IMR-90 (cell line): ENCODE results near the gene URM1. TPM values are rescaled to one million over a fixed set of nuclear protein-coding genes. Genes with fewer than 3 reads are reported as not detected.
A peak's percentile ranks its signal among the peaks of the same experiment; 100 is the strongest.

Experiments
- ATAC-seq: fragments of 200-7000 bp; cut with Tn5 transposase; 2 replicates; pipeline ENCODE4 v1.9.1; 2020; ENCODE audit warnings: low read depth, mild to moderate bottlenecking, moderate library complexity
- BruUV-seq: library from RNA; stranded (reverse); fragments of 400-500 nt; replicated peaks from 2 replicates; lab custom pipeline; 2021; lab: Mats Ljungman, UMichigan
- CTCF ChIA-PET: fragments of 300-600 bp; formaldehyde crosslinking; extraction: SDS; loops from one replicate; lab custom pipeline; 2021; ENCODE audit warnings: antibody characterized with exemption; lab: Yijun Ruan, JAX
- POLR2A ChIA-PET: fragments of 300-600 bp; sonication (Branson Sonifier 250); formaldehyde crosslinking; loops from one replicate; lab custom pipeline; 2022; ENCODE audit warnings: antibody characterized with exemption; ENCODE audit not compliant: unreplicated experiment; lab: Charles Lee
- DNase-seq: peaks from one replicate; pipeline ENCODE4 v3.0.0; 2013
- H2AFZ ChIP-seq: replicated peaks from 2 replicates; pipeline ENCODE3; 2013; ENCODE audit warnings: low read length, mild to moderate bottlenecking; ENCODE audit not compliant: poor library complexity
- H2AK5ac ChIP-seq: 2 replicates; pipeline ENCODE4 v1.6.1; 2013; ENCODE audit warnings: low read depth, low read length, inconsistent platforms
- H2AK9ac ChIP-seq: replicated peaks from 2 replicates; pipeline ENCODE3; 2013; ENCODE audit warnings: mild to moderate bottlenecking, low read depth, low read length, moderate library complexity; ENCODE audit not compliant: poor library complexity
- H2BK120ac ChIP-seq: 2 replicates; pipeline ENCODE4 v1.6.1; 2013; ENCODE audit warnings: low read depth, low read length, inconsistent platforms
- H2BK15ac ChIP-seq: 3 replicates; pipeline ENCODE4 v1.6.1; 2013; ENCODE audit warnings: low read depth, low read length, inconsistent platforms
- H2BK20ac ChIP-seq: 2 replicates; pipeline ENCODE4 v1.6.1; 2013; ENCODE audit warnings: low read depth, mild to moderate bottlenecking, inconsistent platforms, low read length, moderate library complexity
- H2BK5ac ChIP-seq: 2 replicates; pipeline ENCODE4 v1.6.1; 2013; ENCODE audit warnings: mild to moderate bottlenecking, low read depth, low read length, inconsistent platforms; ENCODE audit not compliant: poor library complexity, severe bottlenecking
- H3K14ac ChIP-seq: replicated peaks from 2 replicates; pipeline ENCODE4 v1.6.1; 2013; ENCODE audit warnings: low read depth, low read length, inconsistent platforms
- H3K18ac ChIP-seq: 2 replicates; pipeline ENCODE4 v1.6.1; 2013; ENCODE audit warnings: low read depth, low read length, control low read depth
- H3K23ac ChIP-seq: 2 replicates; pipeline ENCODE4 v1.6.1; 2013; ENCODE audit warnings: low read depth, low read length, inconsistent platforms
- H3K27ac ChIP-seq: 2 replicates; pipeline ENCODE4 v1.5.1; 2013; ENCODE audit warnings: mild to moderate bottlenecking, control low read depth, low read length; ENCODE audit not compliant: insufficient read depth
- H3K27me3 ChIP-seq: 2 replicates; pipeline ENCODE4 v1.6.1; 2013; ENCODE audit warnings: low read length; ENCODE audit not compliant: control insufficient read depth, insufficient read depth
- H3K36me3 ChIP-seq: 2 replicates; pipeline ENCODE4 v1.6.1; 2013; ENCODE audit warnings: low read length, mixed read lengths; ENCODE audit not compliant: control insufficient read depth, insufficient read depth
- H3K4ac ChIP-seq: 2 replicates; pipeline ENCODE4 v1.6.1; 2013; ENCODE audit warnings: low read depth, low read length, inconsistent platforms
- H3K4me1 ChIP-seq: 2 replicates; pipeline ENCODE4 v1.6.1; 2013; ENCODE audit warnings: low read length, mixed read lengths; ENCODE audit not compliant: control insufficient read depth, insufficient read depth
- H3K4me2 ChIP-seq: 2 replicates; pipeline ENCODE4 v1.6.1; 2013; ENCODE audit warnings: low read depth, mild to moderate bottlenecking, control low read depth, low read length, moderate library complexity
- H3K4me3 ChIP-seq: 2 replicates; pipeline ENCODE4 v1.5.1; 2013; ENCODE audit warnings: low read depth, mild to moderate bottlenecking, control low read depth, low read length, moderate library complexity; ENCODE audit not compliant: insufficient read depth
- H3K56ac ChIP-seq: 2 replicates; pipeline ENCODE4 v1.6.1; 2013; ENCODE audit warnings: low read length, inconsistent platforms; ENCODE audit not compliant: insufficient read depth; ENCODE audit errors: extremely low read depth
- H3K79me1 ChIP-seq, 2 experiments: 2 replicates each; pipeline ENCODE4 v1.6.1; 2013; ENCODE audit warnings: low read length in 2 of 2, inconsistent platforms in 1 of 2, low read depth in 1 of 2
- H3K9ac ChIP-seq: 2 replicates; pipeline ENCODE4 v1.6.1; 2013; ENCODE audit warnings: low read depth, low read length, control low read depth
- H3K9me1 ChIP-seq: 2 replicates; pipeline ENCODE4 v1.6.1; 2013; ENCODE audit warnings: low read length, inconsistent platforms; ENCODE audit not compliant: insufficient read depth
- H3K9me3 ChIP-seq: 2 replicates; pipeline ENCODE4 v1.6.1; 2013; ENCODE audit warnings: low read length; ENCODE audit not compliant: control insufficient read depth, insufficient read depth
- H4K20me1 ChIP-seq: 2 replicates; pipeline ENCODE4 v1.6.1; 2013; ENCODE audit warnings: low read length, inconsistent platforms; ENCODE audit not compliant: insufficient read depth
- H4K5ac ChIP-seq: 2 replicates; pipeline ENCODE4 v1.6.1; 2013; ENCODE audit warnings: mild to moderate bottlenecking, low read depth, low read length, control low read depth
- H4K8ac ChIP-seq, 2 experiments: 2 replicates each; pipeline ENCODE4 v1.6.1; 2013; ENCODE audit warnings: low read depth in 2 of 2, low read length in 2 of 2, control low read depth in 1 of 2, inconsistent platforms in 1 of 2
- H4K91ac ChIP-seq: 2 replicates; pipeline ENCODE4 v1.6.1; 2013; ENCODE audit warnings: low read depth, low read length, inconsistent platforms; ENCODE audit not compliant: insufficient read depth
- CEBPB ChIP-seq: IDR thresholded peaks from 2 replicates; pipeline ENCODE4 v1.6.1; 2012; ENCODE audit warnings: low read depth, low read length, improper control_type of control experiment
- POLR2A ChIP-seq: IDR thresholded peaks from 2 replicates; pipeline ENCODE4 v1.6.1; 2012; ENCODE audit warnings: mild to moderate bottlenecking, low read depth, low read length
- WGBS, 2 experiments: methylation state at CpG; one replicate each; pipeline versions ENCODE4 v1.1.5 to v1.1.7; 2013; ENCODE audit warnings: missing lambda C conversion rate in 2 of 2; ENCODE audit not compliant: insufficient read length in 1 of 2; ENCODE audit errors: extremely low coverage in 2 of 2; 5-methylcytosine and 5-hydroxymethylcytosine counted together
- dilution Hi-C: fragments of 300-500 bp; cut with HindIII; formaldehyde crosslinking; loops from one replicate; pipeline ENCODE4 v1.14.3; 2018; ENCODE audit warnings: low sequenced_read_pairs; ENCODE audit not compliant: unreplicated experiment
- in situ Hi-C: fragments of 300-500 bp; cut with MboI; formaldehyde crosslinking; loops from 3 replicates; pipeline ENCODE4 v1.14.3; 2019; ENCODE audit warnings: low sequenced_read_pairs, inconsistent platforms, mixed read lengths
- intact Hi-C: fragments of 100-400 bp; cut with micrococcal nuclease; formaldehyde crosslinking; loops from 2 replicates; pipeline ENCODE4 v1.10.0; 2022
- polyA plus RNA-seq, 3 experiments: library from polyadenylated mRNA; depleted of rRNA; stranded (reverse); fragments of >200 nt; gene quantifications; 2 replicates each; pipeline ENCODE4 v1.2.3, GENCODE V29; 2012; ENCODE audit warnings: low replicate concordance in 1 of 3
- total RNA-seq: library from RNA; depleted of rRNA; stranded (reverse); fragments of >200 nt; gene quantifications from 2 replicates; pipeline ENCODE4 v1.2.3, GENCODE V29; 2012

Gene URM1
- total and polyA plus RNA-seq, 2 of the 4 experiments (the other 2 are of a cell fraction): 33.2 to 66.9 TPM

DNA sequence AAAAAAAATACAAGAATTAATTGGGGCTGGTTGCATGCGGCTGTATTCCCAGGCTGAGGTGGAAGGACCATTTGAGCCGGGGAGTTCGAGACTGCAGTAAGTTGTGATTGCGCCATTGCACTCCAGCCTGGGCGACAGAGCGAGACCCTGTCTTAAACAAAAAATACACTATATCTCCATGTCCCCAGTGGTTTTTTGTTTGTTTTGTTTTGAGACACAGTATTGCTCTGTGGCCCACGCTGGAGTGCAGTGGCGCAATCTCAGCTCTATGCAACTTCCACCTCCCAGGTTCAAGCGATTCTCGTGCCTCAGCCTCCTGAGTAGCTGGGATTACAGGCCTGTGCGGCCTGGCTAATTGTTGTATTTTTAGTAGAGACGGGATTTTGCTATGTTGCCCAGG lies 47.4 kb upstream of the URM1 start:
- no CpG with 5 or more reads among the region's 12 CpGs for WGBS, 2 experiments
- no peak overlapping the region for H3K18ac ChIP-seq
- peaks cover 38 to 59% of the 10 kb centered on the region in 2 experiments for H3K79me1 ChIP-seq
- no peak overlapping the region for H4K91ac ChIP-seq
- H2AK9ac ChIP-seq: no peak overlapping the region
- peaks cover 24% of the 10 kb centered on the region for H3K36me3 ChIP-seq
- no peak overlapping the region for H2BK20ac ChIP-seq
- H3K4me2 ChIP-seq: peak overlapping the region; percentile 95
- no peak overlapping the region for H2BK15ac ChIP-seq
- no peak overlapping the region; a peak in 1 of 4 replicates for H4K8ac ChIP-seq
- CTCF ChIA-PET: interaction anchor here (0.6 kb wide), 1 partner anchor 62 kb away, joined by 4 read pairs; no protein-coding TSS in a partner anchor
- H3K56ac ChIP-seq: 0 out of 2 replicates have a peak overlapping the region, but pooled peaks have one; percentile 8
- H3K14ac ChIP-seq: no peak overlapping the region
- ATAC-seq: no peak
- peak overlapping the region; percentile 57; the same call in 1 of the 2 replicates for H3K4me3 ChIP-seq
- TF ChIP-seq CEBPB (peak; percentile 56), POLR2A (no peak)
- peak overlapping the region; percentile 74 for H3K23ac ChIP-seq
- H2AFZ ChIP-seq: no peak overlapping the region
- no peak overlapping the region for H4K5ac ChIP-seq
- H2AK5ac ChIP-seq: peak overlapping the region; percentile 51; the same call in 1 of the 2 replicates
- no TSS peak for BruUV-seq
- no peak for DNase-seq
- dilution Hi-C loops (no loop called here), intact Hi-C loops (loop anchor here (2.0 kb wide), 1 partner anchor 29 kb away; no protein-coding TSS in a partner anchor), in situ Hi-C loops (no loop called here)
- H3K9me1 ChIP-seq: peaks cover 6% of the 10 kb centered on the region
- H2BK120ac ChIP-seq: no peak overlapping the region
- peaks cover 5% of the 10 kb centered on the region for H3K4me1 ChIP-seq
- no peaks in the 10 kb centered on the region for H3K9me3 ChIP-seq
- POLR2A ChIA-PET: no interaction called here
- H3K27ac ChIP-seq: no peak overlapping the region
- 0 out of 2 replicates have a peak, but pooled peaks cover 4% of the 10 kb centered on the region for H4K20me1 ChIP-seq
- peak overlapping the region; percentile 57 for H2BK5ac ChIP-seq
- H3K9ac ChIP-seq: 0 out of 2 replicates have a peak overlapping the region, but pooled peaks have one; percentile 70
- H3K4ac ChIP-seq: peak overlapping the region; percentile 80
- H3K27me3 ChIP-seq: no peaks in the 10 kb centered on the region
